Left forelimb (tissue), 1 donor: ENCODE data around the gene TRAF3.
"Not testable (repeated sequence)": the region's sequence is repeated elsewhere in the genome, so short reads cannot be mapped to it uniquely, and the experiment has no call there.

Source experiments
- DNase-seq: peaks from one replicate; pipeline ENCODE4 v3.0.0-alpha.2; 2018; ENCODE audit warnings: low spot score

Gene TRAF3

DNA sequence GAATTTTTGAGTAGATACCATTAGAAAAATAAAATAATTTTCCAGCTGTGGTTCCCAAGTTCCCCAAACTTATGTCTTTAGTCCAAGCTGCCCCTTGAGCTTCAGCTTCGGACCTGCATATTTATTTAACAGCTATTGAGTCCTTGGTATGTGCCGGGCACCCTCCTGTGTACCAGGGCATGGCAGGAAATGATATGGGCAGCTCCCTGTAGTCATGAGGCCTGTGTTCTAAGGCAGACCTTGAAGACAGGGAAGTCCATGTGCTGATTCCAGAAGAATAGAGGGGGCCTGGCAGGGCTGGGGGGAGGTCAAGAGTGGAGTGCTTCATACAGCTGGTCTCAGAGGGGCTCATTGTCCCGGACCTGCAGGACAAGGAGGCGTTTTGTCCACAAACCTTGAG lies 29.2 kb downstream of the TRAF3 start:
- no peak for DNase-seq

DNA sequence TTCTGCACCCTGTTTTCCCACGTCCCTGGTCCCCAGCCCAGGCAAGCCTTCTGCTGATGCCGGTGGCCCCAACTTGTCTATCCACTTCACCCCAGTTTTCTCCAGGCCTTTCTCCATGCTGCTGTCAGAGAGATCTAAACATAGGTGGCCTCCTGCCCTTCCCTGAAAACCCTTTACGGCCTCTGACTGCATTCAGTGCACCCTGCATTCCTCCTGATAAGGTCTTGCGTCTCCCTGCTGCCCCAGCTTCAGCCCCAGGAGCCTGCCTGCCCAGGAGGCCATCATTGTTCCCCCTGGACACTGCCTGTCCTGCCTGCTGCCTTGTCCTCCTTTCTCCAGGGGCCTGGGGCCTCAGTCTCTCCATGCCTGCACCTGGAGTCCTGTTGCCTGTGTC lies 29.8 kb downstream of the TRAF3 start:
- DNase-seq, result no peak

- no peak for DNase-seq
Measured at GRCh38 chr14:102809870-102810269, 32.6 kb downstream of the TRAF3 start.

DNA sequence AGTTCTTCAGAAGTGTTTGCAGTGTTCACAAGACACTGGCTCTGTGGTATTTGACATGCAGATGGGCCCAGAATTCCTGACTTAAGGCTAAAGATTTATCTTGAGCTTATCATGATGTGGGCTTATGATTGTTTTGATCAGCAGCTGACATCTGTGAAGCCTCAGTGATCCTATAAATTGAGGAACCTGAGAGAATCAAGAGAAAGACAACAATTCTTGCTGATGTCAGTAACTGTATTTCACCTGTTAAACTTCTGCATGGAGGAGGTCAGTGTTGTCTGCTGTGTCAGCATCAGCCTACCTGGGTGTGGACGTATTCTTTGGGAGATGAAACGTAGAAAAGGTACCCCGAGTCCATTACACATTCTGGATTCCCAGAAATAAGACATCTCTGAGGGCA lies 33.3 kb downstream of the TRAF3 start:
- DNase-seq, result no peak

DNA sequence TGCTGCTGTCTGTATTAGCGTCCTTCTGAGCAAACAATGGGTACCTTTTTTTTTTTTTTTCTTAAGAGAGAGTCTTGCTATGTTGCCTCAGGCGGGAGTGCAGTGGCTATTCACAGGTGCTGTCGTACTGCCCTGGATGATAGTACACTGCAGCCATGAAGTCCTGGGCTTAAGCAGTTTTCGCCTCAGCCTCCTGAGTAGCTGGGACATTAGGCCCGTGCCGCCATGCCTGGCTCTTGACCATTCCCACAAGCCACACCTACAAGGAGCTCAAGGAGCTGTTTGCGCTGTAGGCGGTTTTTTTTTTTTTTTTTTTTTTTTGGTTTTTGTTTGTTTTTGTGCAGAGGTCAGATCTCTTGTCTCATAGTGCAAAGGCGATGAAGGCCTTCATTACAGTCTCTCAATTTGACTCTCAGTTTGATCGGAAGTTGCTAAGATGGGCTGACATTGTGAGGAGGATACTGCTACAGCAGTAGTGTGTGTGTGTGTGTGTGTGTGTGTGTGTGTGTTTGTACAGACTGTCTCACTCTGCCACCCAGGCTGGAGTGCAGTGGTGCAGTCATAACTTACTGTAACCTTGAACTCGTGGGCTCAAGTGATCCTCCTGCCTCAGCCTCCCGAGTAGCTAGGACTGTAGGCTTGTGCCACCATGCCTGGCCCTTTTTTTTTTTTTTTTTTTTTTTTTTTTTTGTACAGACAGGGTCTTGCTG lies 34.2 kb downstream of the TRAF3 start:
- no peak for DNase-seq

DNA sequence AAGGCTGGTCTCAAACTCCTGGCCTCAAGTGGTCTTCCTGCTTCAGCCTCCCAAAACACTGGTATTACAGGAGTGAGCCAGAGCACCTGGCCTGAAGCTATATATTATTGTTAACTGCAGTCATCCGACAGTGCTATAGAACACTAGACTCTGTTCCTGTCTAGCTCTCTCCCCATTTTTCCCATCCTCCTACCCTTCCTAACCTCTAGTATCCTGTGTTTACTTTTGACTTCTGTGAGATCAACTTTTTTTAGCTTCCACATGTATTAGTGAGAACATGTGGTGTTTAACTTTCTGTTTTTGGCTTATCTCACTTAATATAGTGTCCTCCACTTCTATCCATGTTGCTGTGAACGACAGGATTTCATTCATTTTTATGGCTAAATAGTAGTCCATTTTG lies 34.7 kb downstream of the TRAF3 start:
- no peak for DNase-seq

GRCh38 chr14:102813691-102814090 lies 36.4 kb downstream of the TRAF3 start:
- DNase-seq, result no peak

DNA sequence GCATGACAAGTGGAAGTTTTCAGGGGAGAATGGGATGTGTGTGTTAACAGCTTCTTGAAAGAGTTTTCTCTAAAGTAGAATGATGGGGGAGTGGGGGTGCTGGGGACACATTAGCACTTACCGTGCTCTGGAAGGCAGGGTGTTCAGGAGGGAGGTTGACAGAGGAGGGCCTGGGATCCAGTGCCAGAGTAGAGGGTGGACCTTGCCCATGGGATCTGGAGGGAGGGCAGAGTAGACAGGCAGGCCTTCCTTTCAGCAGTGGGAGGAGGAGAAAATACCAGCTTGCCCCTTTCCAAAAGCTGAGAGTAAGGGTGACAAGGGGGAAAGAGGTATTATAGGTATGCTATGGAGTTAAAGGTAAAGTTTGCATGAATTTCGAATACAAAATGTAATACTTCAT lies 40.1 kb downstream of the TRAF3 start:
- DNase-seq, result no peak

DNA sequence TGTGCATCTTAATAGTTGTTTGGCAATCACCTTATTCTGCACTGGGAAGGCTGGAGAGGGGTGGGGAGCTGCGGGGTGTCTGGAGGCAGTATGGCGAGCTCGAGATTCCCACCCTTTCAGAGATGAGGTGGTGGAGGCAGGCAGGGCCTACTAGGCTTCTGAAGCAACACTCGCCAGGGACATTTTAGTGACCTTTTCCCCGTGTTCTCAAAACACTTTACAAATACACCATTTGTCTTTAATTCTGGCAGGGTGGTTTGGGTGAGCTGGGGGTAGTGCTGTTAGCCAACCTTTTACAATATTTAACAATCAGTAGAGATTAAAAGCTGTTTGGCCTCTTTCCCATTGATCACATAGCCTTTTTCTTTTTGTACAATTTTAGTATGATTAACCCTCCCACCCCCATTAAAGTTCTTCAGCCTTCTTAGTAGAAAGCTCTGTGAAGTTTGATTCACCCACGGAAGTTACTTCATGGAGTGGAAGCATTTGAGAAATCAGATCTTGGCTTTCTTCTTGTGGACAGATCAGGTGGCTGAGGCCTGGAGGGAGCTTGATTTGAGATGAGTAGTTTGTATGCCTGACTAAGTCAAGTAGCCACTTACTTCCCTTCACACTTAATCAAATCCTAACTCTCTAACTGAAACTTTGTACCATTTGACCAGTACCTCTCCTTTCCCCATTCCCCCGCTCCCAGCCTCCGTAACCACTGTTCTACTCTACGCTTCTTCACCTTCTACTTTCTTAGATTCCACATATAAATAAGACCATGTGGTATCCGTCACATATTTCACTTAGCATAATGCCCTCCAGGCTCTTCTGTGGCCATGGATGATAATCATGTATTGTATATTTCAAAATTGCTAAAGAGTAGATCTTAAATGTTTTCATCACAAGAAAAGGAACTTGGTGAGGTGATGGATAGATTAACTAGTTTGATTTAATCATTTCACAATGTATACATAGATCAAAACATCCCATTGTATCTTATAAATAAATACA lies 41.0 kb downstream of the TRAF3 start:
- DNase-seq, result no peak

GRCh38 chr14:102819176-102819628 lies 42.0 kb downstream of the TRAF3 start:
- no peak for DNase-seq

GRCh38 chr14:102819747-102820330 lies 42.6 kb downstream of the TRAF3 start:
- DNase-seq, result no peak

GRCh38 chr14:102821252-102821651 lies 44.0 kb downstream of the TRAF3 start:
- DNase-seq, result no peak

DNA sequence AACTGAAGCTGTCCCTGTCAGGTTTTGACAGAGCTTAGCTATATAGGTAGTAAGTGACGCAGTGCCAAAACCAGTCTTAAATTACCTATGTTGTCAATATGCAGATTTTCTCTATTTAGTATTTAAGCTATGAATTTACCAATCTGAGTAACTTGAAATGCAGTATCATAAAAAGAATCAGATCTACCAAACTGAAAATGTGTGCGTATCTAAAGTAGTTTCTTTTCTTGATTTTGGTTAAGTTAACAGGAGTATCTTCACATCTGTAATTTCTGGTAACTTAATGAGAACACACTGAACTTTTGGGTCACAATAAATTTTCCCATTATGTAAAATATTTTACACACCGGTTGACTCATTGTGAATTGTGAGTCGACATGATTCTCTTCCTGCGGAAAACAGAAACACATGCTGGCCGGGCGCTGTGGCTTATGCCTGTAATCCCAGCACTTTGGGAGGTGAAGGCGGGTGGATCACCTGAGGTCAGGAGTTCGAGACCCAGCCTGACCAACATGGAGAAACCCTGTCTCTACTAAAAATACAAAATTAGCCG lies 45.1 kb downstream of the TRAF3 start:
- no peak for DNase-seq

- DNase-seq, result not testable (repeated sequence)
Measured at GRCh38 chr14:102822887-102823286, 45.6 kb downstream of the TRAF3 start.

DNA sequence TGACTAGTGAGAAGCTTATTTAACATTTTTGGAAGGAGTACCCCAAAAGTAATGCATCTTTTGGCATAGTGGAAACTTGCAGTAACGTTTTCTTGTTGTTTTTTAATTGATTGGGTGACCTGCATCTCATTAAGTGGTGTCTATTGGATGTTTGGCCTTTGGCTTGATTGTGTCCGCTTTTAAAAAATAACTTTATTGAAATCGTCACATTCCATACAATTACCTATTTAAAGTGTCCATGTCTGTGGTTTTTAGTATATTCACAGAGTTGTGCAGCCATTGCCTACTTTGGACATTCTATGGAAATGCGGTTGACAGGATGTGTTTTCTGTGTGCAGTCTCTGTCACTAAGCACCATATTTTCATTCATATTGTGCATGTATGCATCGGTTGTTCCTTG lies 46.3 kb downstream of the TRAF3 start:
- no peak for DNase-seq

- DNase-seq, result no peak
Measured at GRCh38 chr14:102824832-102825231, 47.6 kb downstream of the TRAF3 start.

DNA sequence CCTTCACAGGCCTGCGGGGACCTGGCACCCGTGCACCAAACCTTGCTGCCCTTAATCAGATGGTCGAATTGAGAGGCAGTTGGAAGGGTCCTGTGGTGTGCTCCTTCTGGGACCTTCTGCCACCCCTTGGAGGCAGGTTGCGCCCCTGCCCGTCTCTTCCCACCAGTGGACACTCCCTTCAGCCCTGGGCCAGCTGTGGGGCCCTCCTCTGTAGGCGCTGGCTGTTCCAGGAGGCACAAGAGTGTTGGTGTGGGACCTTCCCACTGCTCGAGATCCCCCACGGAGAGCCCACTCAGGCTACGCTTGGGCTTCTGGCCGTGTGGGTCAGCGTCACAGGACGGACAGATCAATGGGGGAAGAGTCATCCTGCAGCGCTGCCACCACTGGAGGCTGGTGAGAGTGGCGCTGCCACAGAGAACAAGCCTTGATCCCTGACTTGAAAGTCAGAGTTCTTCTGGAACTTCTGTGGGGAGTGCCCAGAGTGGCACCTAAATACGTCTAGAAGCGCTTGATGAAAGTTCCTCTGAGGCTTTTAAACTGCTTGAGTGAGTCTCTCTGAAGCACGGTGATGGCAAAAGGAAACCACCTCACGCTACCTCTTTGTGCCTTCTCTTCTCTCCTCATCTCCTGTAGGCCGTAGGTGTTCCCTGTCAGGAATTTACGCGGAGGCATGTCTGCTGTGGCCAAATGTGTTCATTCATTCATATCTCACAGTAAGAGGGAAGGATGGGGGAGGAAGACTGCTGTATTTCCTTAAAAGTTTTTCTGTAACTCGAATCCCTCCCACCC lies 48.3 kb downstream of the TRAF3 start:
- no peak for DNase-seq

- no peak for DNase-seq
Measured at GRCh38 chr14:102826161-102826560, 48.9 kb downstream of the TRAF3 start.

DNA sequence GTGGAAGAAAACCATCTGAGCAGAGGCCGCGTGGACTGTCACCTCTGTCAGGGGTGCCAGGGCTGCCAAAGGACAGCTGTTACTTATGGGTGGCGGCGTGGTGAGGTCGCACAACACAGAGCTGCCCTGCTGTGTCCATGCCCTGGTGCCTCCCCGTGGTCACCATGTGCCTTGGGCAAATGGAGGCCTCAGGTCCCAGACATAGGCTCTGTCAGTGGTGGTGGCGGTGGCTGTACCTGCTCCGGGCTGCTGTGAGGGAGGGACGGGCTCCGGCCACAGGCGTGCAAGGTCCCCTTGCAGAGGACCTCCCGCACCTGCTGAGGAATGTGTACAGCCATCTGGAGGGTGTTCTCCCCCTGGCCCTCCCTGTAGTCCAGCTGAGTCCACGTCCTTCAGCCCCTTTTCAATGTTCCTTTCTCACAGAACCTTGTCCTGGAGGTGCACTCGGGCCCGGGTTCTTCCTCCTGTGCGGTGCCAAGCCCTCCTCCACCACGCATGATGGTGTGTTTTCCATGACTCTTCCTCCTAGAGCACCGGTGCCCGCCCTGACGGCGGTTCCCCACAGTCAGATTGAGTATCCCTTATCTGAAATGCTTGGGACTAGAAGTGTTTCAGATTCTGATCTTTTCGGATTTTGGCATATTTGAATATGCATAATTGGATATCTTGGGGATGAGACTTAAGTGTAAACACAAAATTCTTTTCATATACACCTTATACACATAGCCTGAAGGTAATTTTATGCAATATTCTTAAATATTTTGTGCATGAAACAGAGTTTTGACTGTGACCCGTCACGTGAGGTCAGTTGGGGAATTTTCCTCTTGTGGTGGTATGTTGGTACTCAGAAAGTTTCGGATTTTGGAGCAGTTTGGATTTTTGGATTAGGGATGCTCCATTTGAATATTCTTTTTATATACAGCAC lies 49.8 kb downstream of the TRAF3 start:
- DNase-seq, result no peak

DNA sequence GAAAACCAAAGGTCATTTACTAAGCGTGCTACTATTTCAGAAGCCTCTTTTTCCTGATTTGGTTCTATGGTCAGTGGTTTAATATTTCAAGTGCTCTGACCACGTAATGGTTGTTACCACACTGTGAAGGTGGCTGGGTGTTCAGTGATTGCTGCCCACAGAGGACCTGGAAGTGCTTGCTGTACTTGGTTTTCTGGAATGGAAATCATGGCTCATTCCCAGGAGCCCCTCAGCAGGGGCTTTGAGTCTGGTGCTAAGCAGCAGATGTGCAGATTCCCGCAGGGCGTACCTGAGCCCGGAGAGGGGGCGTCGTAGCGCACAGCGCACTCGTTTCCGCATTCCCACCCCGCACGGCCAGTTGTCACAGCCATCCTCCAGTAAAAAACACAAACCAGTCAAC lies 50.5 kb downstream of the TRAF3 start:
- DNase-seq, result no peak

DNA sequence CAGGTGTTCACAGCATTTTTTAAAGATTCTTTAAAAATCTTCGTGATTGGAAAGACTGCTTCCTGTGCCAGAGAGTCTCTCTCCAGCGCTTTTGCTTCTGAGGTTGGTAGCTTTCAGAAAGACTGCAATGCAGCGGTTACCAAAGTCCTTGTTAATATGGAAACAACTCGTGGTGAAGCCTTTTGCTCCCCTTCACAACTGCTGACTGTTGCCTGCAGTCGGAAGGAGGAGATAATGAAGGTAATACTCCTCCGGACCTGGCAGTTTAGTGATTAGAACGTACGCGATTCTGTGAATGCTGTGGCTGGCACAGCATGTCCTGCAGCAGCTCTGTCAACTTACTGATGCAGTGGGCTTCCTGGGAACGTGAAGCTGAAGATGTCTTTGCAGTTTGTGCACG lies 50.9 kb downstream of the TRAF3 start:
- no peak for DNase-seq
